Endothelial cell of umbilical vein (primary cell): Measurements from ENCODE around the gene PI4KA. TPM values are rescaled to one million over a fixed set of nuclear protein-coding genes. Genes with fewer than 3 reads are reported as not detected.

Experiments used
- BruUV-seq: library from RNA; stranded (reverse); fragments of 400-500 nt; replicated peaks from 2 replicates; lab custom pipeline; 2021; lab: Mats Ljungman, UMichigan
- CTCF ChIA-PET: fragments of 300-600, 350-600 bp; sonication (Branson Sonifier 250); formaldehyde crosslinking; loops from one replicate; lab custom pipeline; 2021; ENCODE audit warnings: antibody characterized with exemption, inconsistent platforms; lab: Charles Lee
- POLR2A ChIA-PET: fragments of 300-600, 350-600 bp; sonication (Branson Sonifier 250); formaldehyde crosslinking; loops from one replicate; lab custom pipeline; 2021; ENCODE audit warnings: antibody characterized with exemption, inconsistent platforms; lab: Charles Lee
- DNase-seq: peaks from one replicate; pipeline ENCODE4 v3.0.0-alpha.2; 2011; ENCODE audit warnings: low read depth, low spot score
- FAIRE-seq: peaks from 2 replicates; lab custom pipeline; 2011; peaks lifted over from hg19 to GRCh38; lab: Jason Lieb, UNC
- H2AFZ ChIP-seq: 2 replicates; pipeline ENCODE4 v1.6.0; 2012; ENCODE audit warnings: low read depth, low read length, control low read depth, inconsistent platforms
- H3K27ac ChIP-seq: 2 replicates; pipeline ENCODE4 v1.5.1; 2011; ENCODE audit warnings: low read depth, mild to moderate bottlenecking, control low read depth, low read length, moderate library complexity; ENCODE audit not compliant: insufficient read depth
- H3K27me3 ChIP-seq, 2 experiments: 2 replicates each; pipeline versions ENCODE4 v1.6.0 to v1.6.1; 2011; ENCODE audit warnings: low read length in 2 of 2, mixed read lengths in 1 of 2; ENCODE audit not compliant: control insufficient read depth in 2 of 2, insufficient read depth in 2 of 2
- H3K36me3 ChIP-seq, 2 experiments: 2 replicates in 1 of 2; 3 replicates in 1 of 2; pipeline ENCODE4 v1.5.1; 2011; ENCODE audit warnings: low read length in 2 of 2, mild to moderate bottlenecking in 1 of 2, moderate library complexity in 1 of 2; ENCODE audit not compliant: control insufficient read depth in 2 of 2, insufficient read depth in 2 of 2; ENCODE audit errors: extremely low read depth in 1 of 2
- H3K4me1 ChIP-seq: 3 replicates; pipeline ENCODE4 v1.5.1; 2011; ENCODE audit warnings: mild to moderate bottlenecking, low read length; ENCODE audit not compliant: control insufficient read depth, insufficient read depth; ENCODE audit errors: extremely low read depth
- H3K4me2 ChIP-seq: 2 replicates; pipeline ENCODE4 v1.6.1; 2011; ENCODE audit warnings: low read length, control low read depth, mixed read lengths; ENCODE audit not compliant: insufficient read depth
- H3K4me3 ChIP-seq, 3 experiments: fragments of 200-600 bp in 1 of 3; sonication (generic), shearing (Covaris generic) in 1 of 3; replicated peaks in 1 of 3; 2 replicates each; pipeline ENCODE4 v1.5.1; 2011 to 2016; ENCODE audit warnings: control low read depth in 3 of 3, low read length in 3 of 3, mild to moderate bottlenecking in 2 of 3, inconsistent platforms in 1 of 3, low read depth in 1 of 3, moderate library complexity in 1 of 3; ENCODE audit not compliant: insufficient read depth in 1 of 3
- H3K79me2 ChIP-seq: 2 replicates; pipeline ENCODE4 v1.6.0; 2012; ENCODE audit warnings: low read length, inconsistent platforms; ENCODE audit not compliant: control insufficient read depth, insufficient read depth
- H3K9ac ChIP-seq: replicated peaks from 2 replicates; pipeline ENCODE3; 2011; ENCODE audit warnings: low read length, control low read depth; ENCODE audit not compliant: insufficient read depth; ENCODE audit errors: extremely low read depth
- H3K9me1 ChIP-seq: replicated peaks from 3 replicates; pipeline ENCODE4 v1.6.0; 2011; ENCODE audit warnings: mild to moderate bottlenecking, low read length; ENCODE audit not compliant: control insufficient read depth, insufficient read depth; ENCODE audit errors: extremely low read depth
- H3K9me3 ChIP-seq: replicated peaks from 2 replicates; pipeline ENCODE4 v1.5.1; 2012; ENCODE audit warnings: low read length, inconsistent platforms; ENCODE audit not compliant: control insufficient read depth, insufficient read depth
- H4K20me1 ChIP-seq: replicated peaks from 2 replicates; pipeline ENCODE3; 2011; ENCODE audit warnings: mild to moderate bottlenecking, low read length; ENCODE audit not compliant: control insufficient read depth, insufficient read depth; ENCODE audit errors: extremely low read depth
- CTCF ChIP-seq, 2 donors: IDR thresholded peaks; 1 replicate in 1 of 2; 2 replicates in 1 of 2; pipeline ENCODE4 v1.5.1; 2011; ENCODE audit warnings: low read length in 2 of 2, mild to moderate bottlenecking in 2 of 2, moderate library complexity in 2 of 2, control low read depth in 1 of 2, inconsistent platforms in 1 of 2, low read depth in 1 of 2; ENCODE audit not compliant: insufficient read depth in 1 of 2; ENCODE audit errors: extremely low read depth in 1 of 2
- EZH2 ChIP-seq: IDR thresholded peaks from 2 replicates; pipeline ENCODE4 v1.6.1; 2012; ENCODE audit warnings: borderline replicate concordance, low read depth, mild to moderate bottlenecking, moderate library complexity, low read length, inconsistent platforms; ENCODE audit not compliant: severe bottlenecking
- FOS ChIP-seq: IDR thresholded peaks from 2 replicates; pipeline ENCODE4 v1.6.1; 2011; ENCODE audit warnings: mild to moderate bottlenecking, low read length, moderate library complexity, borderline replicate concordance; ENCODE audit not compliant: insufficient read depth
- GATA2 ChIP-seq: IDR thresholded peaks from 2 replicates; pipeline ENCODE4 v1.7.0; 2011; ENCODE audit warnings: low read depth, mild to moderate bottlenecking, moderate library complexity, mixed read lengths, low read length; ENCODE audit not compliant: insufficient read length, insufficient read depth
- JUN ChIP-seq: IDR thresholded peaks from 2 replicates; pipeline ENCODE4 v1.6.1; 2011; ENCODE audit warnings: borderline replicate concordance, low read depth; ENCODE audit not compliant: insufficient read length, insufficient read depth
- MAX ChIP-seq: IDR thresholded peaks from 2 replicates; pipeline ENCODE4 v1.6.1; 2011; ENCODE audit not compliant: insufficient read depth, insufficient read length
- MYC ChIP-seq: IDR thresholded peaks from one replicate; pipeline ENCODE4 v1.6.1; 2011; ENCODE audit warnings: mild to moderate bottlenecking, low read depth, low read length
- POLR2A ChIP-seq: IDR thresholded peaks from 2 replicates; pipeline ENCODE4 v1.6.1; 2012; ENCODE audit warnings: low read depth, mild to moderate bottlenecking, control low read depth, low read length
- POLR2AphosphoS5 ChIP-seq: IDR thresholded peaks from 2 replicates; pipeline ENCODE4 v1.6.1; 2012; ENCODE audit warnings: low read depth, mild to moderate bottlenecking, control low read depth, low read length, moderate library complexity; ENCODE audit not compliant: insufficient read depth
- dilution Hi-C: fragments of 300-500 bp; cut with MboI; formaldehyde crosslinking; loops from one replicate; pipeline ENCODE4 v1.15.0; 2019; ENCODE audit warnings: low sequenced_read_pairs; ENCODE audit not compliant: extremely low pct_ligation_motif_present
- intact Hi-C: fragments of 100-400 bp; cut with micrococcal nuclease; formaldehyde crosslinking; loops from one replicate; pipeline ENCODE4 v1.10.0; 2022
- polyA plus RNA-seq, 4 experiments: library from polyadenylated mRNA; depleted of rRNA in 3 of 4; stranded (reverse) in 3 of 4; unstranded in 1 of 4; fragments of >200 nt; gene quantifications; 2 replicates each; pipeline versions ENCODE4 v1.2.1 to v1.2.3, GENCODE V29; 2011 to 2012; ENCODE audit warnings: missing spikeins in 1 of 4
- total RNA-seq: library from RNA; stranded (reverse); gene quantifications from 2 replicates; pipeline ENCODE4 v1.2.3, GENCODE V29; 2021

Gene PI4KA
- total and polyA plus RNA-seq, 2 donors (not counting 3 experiments of a cell fraction or from before 2014, with no cell fraction given): 28.9 to 56.4 TPM

GRCh38 chr22:20819471-20819870 lies 39.1 kb downstream of the PI4KA start:
- Histone ChIP-seq H3K4me2 (no peak overlapping the region), H3K4me1 (no peaks in the 10 kb centered on the region), H3K27ac (no peak overlapping the region), H3K9me1 (no peaks in the 10 kb centered on the region), H3K79me2 (no peaks in the 10 kb centered on the region), H3K4me3 (no peak overlapping the region), H2AFZ (no peak overlapping the region), H3K9ac (no peak overlapping the region), H3K27me3 (no peaks in the 10 kb centered on the region), H3K9me3 (no peaks in the 10 kb centered on the region), H4K20me1 (no peaks in the 10 kb centered on the region), H3K36me3 (peaks cover 0 to 8% of the 10 kb centered on the region in 2 experiments)
- dilution Hi-C loops: no loop called here
- ChIA-PET POLR2A (no interaction called here), CTCF (no interaction called here)
- intact Hi-C loops: no loop called here
- TF ChIP-seq CTCF (IDR thresholded peaks at IDR 0.05; ENCODE audit: extremely low read depth in 1 of 2, insufficient read depth in 1 of 2, low read depth in 1 of 2, low read length in 2 of 2) (no peak), FOS (no peak), EZH2 (no peak), JUN (no peak), POLR2A (no peak), GATA2 (no peak), POLR2AphosphoS5 (no peak), MYC (no peak), MAX (no peak)
- no peak for DNase-seq
- no peak for FAIRE-seq
- BruUV-seq: no TSS peak
